ENCODE results near the gene CHKB.

- TF ChIP-seq ZNF510 (tag by site-specific recombination; IDR thresholded peaks at IDR 0.05; ENCODE audit: insufficient replicate concordance) (no peak), ZNF416 (tag by site-specific recombination; IDR thresholded peaks at IDR 0.05) (no peak), PBX3 (CRISPR knock-in tag; IDR thresholded peaks at IDR 0.05) (no peak), ZNF140 (tag by site-specific recombination; IDR thresholded peaks at IDR 0.05) (no peak)
- TF ChIP-seq, protein P1, sequence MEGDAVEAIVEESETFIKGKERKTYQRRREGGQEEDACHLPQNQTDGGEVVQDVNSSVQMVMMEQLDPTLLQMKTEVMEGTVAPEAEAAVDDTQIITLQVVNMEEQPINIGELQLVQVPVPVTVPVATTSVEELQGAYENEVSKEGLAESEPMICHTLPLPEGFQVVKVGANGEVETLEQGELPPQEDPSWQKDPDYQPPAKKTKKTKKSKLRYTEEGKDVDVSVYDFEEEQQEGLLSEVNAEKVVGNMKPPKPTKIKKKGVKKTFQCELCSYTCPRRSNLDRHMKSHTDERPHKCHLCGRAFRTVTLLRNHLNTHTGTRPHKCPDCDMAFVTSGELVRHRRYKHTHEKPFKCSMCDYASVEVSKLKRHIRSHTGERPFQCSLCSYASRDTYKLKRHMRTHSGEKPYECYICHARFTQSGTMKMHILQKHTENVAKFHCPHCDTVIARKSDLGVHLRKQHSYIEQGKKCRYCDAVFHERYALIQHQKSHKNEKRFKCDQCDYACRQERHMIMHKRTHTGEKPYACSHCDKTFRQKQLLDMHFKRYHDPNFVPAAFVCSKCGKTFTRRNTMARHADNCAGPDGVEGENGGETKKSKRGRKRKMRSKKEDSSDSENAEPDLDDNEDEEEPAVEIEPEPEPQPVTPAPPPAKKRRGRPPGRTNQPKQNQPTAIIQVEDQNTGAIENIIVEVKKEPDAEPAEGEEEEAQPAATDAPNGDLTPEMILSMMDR (tag by site-specific recombination; IDR thresholded peaks at IDR 0.05), result no peak
These were observed 42.3 kb downstream of the CHKB start for GRCh38 chr22:50540381-50540780.
